ENCODE results near the gene NOS3. TPM values are rescaled to one million over a fixed set of nuclear protein-coding genes. Genes with fewer than 3 reads are reported as not detected.

The NOS3 gene
- total and polyA plus RNA-seq, 2 of the 13 experiments (the other 11 are each of a cell fraction or from before 2014, with no cell fraction given): 3.7 to 7.5 TPM

- TF ChIP-seq, protein P1, sequence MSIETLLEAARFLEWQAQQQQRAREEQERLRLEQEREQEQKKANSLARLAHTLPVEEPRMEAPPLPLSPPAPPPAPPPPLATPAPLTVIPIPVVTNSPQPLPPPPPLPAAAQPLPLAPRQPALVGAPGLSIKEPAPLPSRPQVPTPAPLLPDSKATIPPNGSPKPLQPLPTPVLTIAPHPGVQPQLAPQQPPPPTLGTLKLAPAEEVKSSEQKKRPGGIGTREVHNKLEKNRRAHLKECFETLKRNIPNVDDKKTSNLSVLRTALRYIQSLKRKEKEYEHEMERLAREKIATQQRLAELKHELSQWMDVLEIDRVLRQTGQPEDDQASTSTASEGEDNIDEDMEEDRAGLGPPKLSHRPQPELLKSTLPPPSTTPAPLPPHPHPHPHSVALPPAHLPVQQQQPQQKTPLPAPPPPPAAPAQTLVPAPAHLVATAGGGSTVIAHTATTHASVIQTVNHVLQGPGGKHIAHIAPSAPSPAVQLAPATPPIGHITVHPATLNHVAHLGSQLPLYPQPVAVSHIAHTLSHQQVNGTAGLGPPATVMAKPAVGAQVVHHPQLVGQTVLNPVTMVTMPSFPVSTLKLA (IDR thresholded peaks at IDR 0.05): peak; percentile 73; the same call in 1 of the 2 replicates
- 0 out of 2 replicates have a peak, but pooled peaks have one; percentile 36 for TF ChIP-seq ZNF230 (CRISPR knock-in tag; IDR thresholded peaks at IDR 0.05)
- TF ChIP-seq SPEN (CRISPR knock-in tag; IDR thresholded peaks at IDR 0.05; ENCODE audit: low read depth): 0 out of 2 replicates have a peak, but pooled peaks have one; percentile 49
- peak; percentile 69 for TF ChIP-seq HIVEP1 (CRISPR knock-in tag; IDR thresholded peaks at IDR 0.05)
- no peak for TF ChIP-seq ZMYM3 (CRISPR knock-in tag; IDR thresholded peaks at IDR 0.05)
- peak; percentile 73; the same call in 1 of the 2 replicates for TF ChIP-seq ZNF782 (CRISPR knock-in tag; IDR thresholded peaks at IDR 0.05; ENCODE audit: borderline replicate concordance)
- no peak for TF ChIP-seq CHD2 (IDR thresholded peaks at IDR 0.05; ENCODE audit: low read depth, low read length)
- TF ChIP-seq TEAD3 (CRISPR knock-in tag; optimal IDR thresholded peaks at IDR 0.05; ENCODE audit: borderline replicate concordance): peak; percentile 5
- TF ChIP-seq, protein P2, sequence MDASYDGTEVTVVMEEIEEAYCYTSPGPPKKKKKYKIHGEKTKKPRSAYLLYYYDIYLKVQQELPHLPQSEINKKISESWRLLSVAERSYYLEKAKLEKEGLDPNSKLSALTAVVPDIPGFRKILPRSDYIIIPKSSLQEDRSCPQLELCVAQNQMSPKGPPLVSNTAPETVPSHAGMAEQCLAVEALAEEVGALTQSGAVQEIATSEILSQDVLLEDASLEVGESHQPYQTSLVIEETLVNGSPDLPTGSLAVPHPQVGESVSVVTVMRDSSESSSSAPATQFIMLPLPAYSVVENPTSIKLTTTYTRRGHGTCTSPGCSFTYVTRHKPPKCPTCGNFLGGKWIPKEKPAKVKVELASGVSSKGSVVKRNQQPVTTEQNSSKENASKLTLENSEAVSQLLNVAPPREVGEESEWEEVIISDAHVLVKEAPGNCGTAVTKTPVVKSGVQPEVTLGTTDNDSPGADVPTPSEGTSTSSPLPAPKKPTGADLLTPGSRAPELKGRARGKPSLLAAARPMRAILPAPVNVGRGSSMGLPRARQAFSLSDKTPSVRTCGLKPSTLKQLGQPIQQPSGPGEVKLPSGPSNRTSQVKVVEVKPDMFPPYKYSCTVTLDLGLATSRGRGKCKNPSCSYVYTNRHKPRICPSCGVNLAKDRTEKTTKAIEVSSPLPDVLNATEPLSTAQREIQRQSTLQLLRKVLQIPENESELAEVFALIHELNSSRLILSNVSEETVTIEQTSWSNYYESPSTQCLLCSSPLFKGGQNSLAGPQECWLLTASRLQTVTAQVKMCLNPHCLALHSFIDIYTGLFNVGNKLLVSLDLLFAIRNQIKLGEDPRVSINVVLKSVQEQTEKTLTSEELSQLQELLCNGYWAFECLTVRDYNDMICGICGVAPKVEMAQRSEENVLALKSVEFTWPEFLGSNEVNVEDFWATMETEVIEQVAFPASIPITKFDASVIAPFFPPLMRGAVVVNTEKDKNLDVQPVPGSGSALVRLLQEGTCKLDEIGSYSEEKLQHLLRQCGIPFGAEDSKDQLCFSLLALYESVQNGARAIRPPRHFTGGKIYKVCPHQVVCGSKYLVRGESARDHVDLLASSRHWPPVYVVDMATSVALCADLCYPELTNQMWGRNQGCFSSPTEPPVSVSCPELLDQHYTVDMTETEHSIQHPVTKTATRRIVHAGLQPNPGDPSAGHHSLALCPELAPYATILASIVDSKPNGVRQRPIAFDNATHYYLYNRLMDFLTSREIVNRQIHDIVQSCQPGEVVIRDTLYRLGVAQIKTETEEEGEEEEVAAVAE (CRISPR knock-in tag; IDR thresholded peaks at IDR 0.05; ENCODE audit: borderline replicate concordance): peak; percentile 45; the same call in 1 of the 2 replicates
- peak; percentile 32; the same call in 1 of the 2 replicates for TF ChIP-seq TCF7L2 (IDR thresholded peaks at IDR 0.05; ENCODE audit: low read depth, low read length)
- TF ChIP-seq, protein P3, sequence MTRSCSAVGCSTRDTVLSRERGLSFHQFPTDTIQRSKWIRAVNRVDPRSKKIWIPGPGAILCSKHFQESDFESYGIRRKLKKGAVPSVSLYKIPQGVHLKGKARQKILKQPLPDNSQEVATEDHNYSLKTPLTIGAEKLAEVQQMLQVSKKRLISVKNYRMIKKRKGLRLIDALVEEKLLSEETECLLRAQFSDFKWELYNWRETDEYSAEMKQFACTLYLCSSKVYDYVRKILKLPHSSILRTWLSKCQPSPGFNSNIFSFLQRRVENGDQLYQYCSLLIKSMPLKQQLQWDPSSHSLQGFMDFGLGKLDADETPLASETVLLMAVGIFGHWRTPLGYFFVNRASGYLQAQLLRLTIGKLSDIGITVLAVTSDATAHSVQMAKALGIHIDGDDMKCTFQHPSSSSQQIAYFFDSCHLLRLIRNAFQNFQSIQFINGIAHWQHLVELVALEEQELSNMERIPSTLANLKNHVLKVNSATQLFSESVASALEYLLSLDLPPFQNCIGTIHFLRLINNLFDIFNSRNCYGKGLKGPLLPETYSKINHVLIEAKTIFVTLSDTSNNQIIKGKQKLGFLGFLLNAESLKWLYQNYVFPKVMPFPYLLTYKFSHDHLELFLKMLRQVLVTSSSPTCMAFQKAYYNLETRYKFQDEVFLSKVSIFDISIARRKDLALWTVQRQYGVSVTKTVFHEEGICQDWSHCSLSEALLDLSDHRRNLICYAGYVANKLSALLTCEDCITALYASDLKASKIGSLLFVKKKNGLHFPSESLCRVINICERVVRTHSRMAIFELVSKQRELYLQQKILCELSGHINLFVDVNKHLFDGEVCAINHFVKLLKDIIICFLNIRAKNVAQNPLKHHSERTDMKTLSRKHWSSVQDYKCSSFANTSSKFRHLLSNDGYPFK (CRISPR knock-in tag; IDR thresholded peaks at IDR 0.05; ENCODE audit: borderline replicate concordance): peak; percentile 56; the same call in 1 of the 2 replicates
- TF ChIP-seq ZBTB20 (CRISPR knock-in tag; IDR thresholded peaks at IDR 0.05; ENCODE audit: borderline replicate concordance, low read depth): 0 out of 2 replicates have a peak, but pooled peaks have one; percentile 31
- TF ChIP-seq RNF2 (conservative IDR thresholded peaks at IDR 0.05; ENCODE audit: low read depth): no peak
- TF ChIP-seq, protein P4, sequence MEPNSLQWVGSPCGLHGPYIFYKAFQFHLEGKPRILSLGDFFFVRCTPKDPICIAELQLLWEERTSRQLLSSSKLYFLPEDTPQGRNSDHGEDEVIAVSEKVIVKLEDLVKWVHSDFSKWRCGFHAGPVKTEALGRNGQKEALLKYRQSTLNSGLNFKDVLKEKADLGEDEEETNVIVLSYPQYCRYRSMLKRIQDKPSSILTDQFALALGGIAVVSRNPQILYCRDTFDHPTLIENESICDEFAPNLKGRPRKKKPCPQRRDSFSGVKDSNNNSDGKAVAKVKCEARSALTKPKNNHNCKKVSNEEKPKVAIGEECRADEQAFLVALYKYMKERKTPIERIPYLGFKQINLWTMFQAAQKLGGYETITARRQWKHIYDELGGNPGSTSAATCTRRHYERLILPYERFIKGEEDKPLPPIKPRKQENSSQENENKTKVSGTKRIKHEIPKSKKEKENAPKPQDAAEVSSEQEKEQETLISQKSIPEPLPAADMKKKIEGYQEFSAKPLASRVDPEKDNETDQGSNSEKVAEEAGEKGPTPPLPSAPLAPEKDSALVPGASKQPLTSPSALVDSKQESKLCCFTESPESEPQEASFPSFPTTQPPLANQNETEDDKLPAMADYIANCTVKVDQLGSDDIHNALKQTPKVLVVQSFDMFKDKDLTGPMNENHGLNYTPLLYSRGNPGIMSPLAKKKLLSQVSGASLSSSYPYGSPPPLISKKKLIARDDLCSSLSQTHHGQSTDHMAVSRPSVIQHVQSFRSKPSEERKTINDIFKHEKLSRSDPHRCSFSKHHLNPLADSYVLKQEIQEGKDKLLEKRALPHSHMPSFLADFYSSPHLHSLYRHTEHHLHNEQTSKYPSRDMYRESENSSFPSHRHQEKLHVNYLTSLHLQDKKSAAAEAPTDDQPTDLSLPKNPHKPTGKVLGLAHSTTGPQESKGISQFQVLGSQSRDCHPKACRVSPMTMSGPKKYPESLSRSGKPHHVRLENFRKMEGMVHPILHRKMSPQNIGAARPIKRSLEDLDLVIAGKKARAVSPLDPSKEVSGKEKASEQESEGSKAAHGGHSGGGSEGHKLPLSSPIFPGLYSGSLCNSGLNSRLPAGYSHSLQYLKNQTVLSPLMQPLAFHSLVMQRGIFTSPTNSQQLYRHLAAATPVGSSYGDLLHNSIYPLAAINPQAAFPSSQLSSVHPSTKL (CRISPR knock-in tag; IDR thresholded peaks at IDR 0.05): peak; percentile 40; the same call in 1 of the 2 replicates
- 0 out of 2 replicates have a peak, but pooled peaks have one; percentile 9 for TF ChIP-seq BHLHE40 (IDR thresholded peaks at IDR 0.05; ENCODE audit: low read length)
Observed at GRCh38 chr7:151057989-151058780, 67.4 kb downstream of the NOS3 start (continued).
